ENCODE results near the gene CTDSPL.
"Not testable (repeated sequence)": the region's sequence is repeated elsewhere in the genome, so short reads cannot be mapped to it uniquely, and the experiment has no call there.

CTDSPL gene

GRCh38 chr3:37968813-37969595 is 107.3 kb downstream of the CTDSPL start:
- DNase-seq (ENCODE audit: low spot score), result no peak

- DNase-seq (ENCODE audit: low spot score), result no peak
Measured at GRCh38 chr3:37969596-37970100, 108.0 kb downstream of the CTDSPL start.

- no peak for DNase-seq (ENCODE audit: low spot score)
Measured at GRCh38 chr3:37970802-37971201, 109.1 kb downstream of the CTDSPL start.

- DNase-seq (ENCODE audit: low spot score), result no peak
Measured at GRCh38 chr3:37971467-37971866, 109.8 kb downstream of the CTDSPL start.

GRCh38 chr3:37972056-37972455 is 110.4 kb downstream of the CTDSPL start:
- DNase-seq (ENCODE audit: low spot score), result not testable (repeated sequence)

- no peak for DNase-seq (ENCODE audit: low spot score)
Measured at GRCh38 chr3:37973246-37974054, 111.8 kb downstream of the CTDSPL start.

- peak; percentile 64 for DNase-seq (ENCODE audit: low spot score)
Measured at GRCh38 chr3:37974121-37975083, 112.7 kb downstream of the CTDSPL start.

GRCh38 chr3:37979541-37980461 is 118.1 kb downstream of the CTDSPL start:
- no peak for DNase-seq (ENCODE audit: low spot score)

GRCh38 chr3:37980462-37981347 is 119.0 kb downstream of the CTDSPL start:
- no peak for DNase-seq (ENCODE audit: low spot score)

GRCh38 chr3:37981348-37981664 is 119.6 kb downstream of the CTDSPL start:
- DNase-seq (ENCODE audit: low spot score), result no peak

- DNase-seq (ENCODE audit: low spot score), result no peak
Measured at GRCh38 chr3:37982331-37982730, 120.7 kb downstream of the CTDSPL start.

GRCh38 chr3:37984051-37984450 is 122.4 kb downstream of the CTDSPL start:
- no peak for DNase-seq (ENCODE audit: low spot score)

GRCh38 chr3:37984596-37984995 is 122.9 kb downstream of the CTDSPL start:
- DNase-seq (ENCODE audit: low spot score), result no peak

- no peak for DNase-seq (ENCODE audit: low spot score)
Measured at GRCh38 chr3:37985637-37986320, 124.1 kb downstream of the CTDSPL start.

- no peak for DNase-seq (ENCODE audit: low spot score)
Measured at GRCh38 chr3:37986479-37987314, 125.0 kb downstream of the CTDSPL start.

- no peak for DNase-seq (ENCODE audit: low spot score)
Measured at GRCh38 chr3:37987315-37987697, 125.6 kb downstream of the CTDSPL start.

GRCh38 chr3:37987751-37988179 is 126.1 kb downstream of the CTDSPL start:
- DNase-seq (ENCODE audit: low spot score), result no peak

GRCh38 chr3:37988376-37988775 is 126.7 kb downstream of the CTDSPL start:
- DNase-seq (ENCODE audit: low spot score), result not testable (repeated sequence)
